Measurements from ENCODE around the gene EEF1G. TPM values are rescaled to one million over a fixed set of nuclear protein-coding genes. Genes with fewer than 3 reads are reported as not detected.

Gene EEF1G
- total RNA-seq, 1 experiment from 2014 or later, result 1,119 TPM

- BruUV-seq (replicated peaks), result no TSS peak
- POLR2A ChIA-PET, result interaction anchor here (0.5 kb wide), 1 partner anchor 15 kb away, joined by 5 read pairs; no protein-coding TSS in a partner anchor
These were observed 38.7 kb downstream of the EEF1G start for GRCh38 chr11:62534779-62535545.

GRCh38 chr11:62532096-62532495 lies 41.6 kb downstream of the EEF1G start:
- BruUV-seq (replicated peaks), result no TSS peak
- intact Hi-C loops (cut with micrococcal nuclease; ENCODE audit: unreplicated experiment), result no loop called here
- H3K36me3 ChIP-seq (ENCODE audit: control insufficient read depth, insufficient read depth, low read length), result peaks cover 57% of the 10 kb centered on the region
- ChIA-PET CTCF (no interaction called here), POLR2A (interaction anchor here (0.5 kb wide), 1 partner anchor 117 kb away, joined by 3 read pairs; no protein-coding TSS in a partner anchor)
- H3K4me3 ChIP-seq (ENCODE audit: low read depth in 2 of 2, low read length in 2 of 2), result no peak overlapping the region
- ATAC-seq (no peak), DNase-seq (ENCODE audit: low read depth, low spot score) (no peak)
- no peaks in the 10 kb centered on the region for H3K27me3 ChIP-seq (ENCODE audit: control insufficient read depth, insufficient read depth, low read length)
- in situ Hi-C loops (cut with HindIII; ENCODE audit: low pct_unique_long_range_greater_than_20kb, low sequenced_read_pairs), result no loop called here
- H3K9me3 ChIP-seq (ENCODE audit: control insufficient read depth, insufficient read depth, low read depth, low read length), result no peaks in the 10 kb centered on the region
- no peak for TF ChIP-seq REST (IDR thresholded peaks at IDR 0.05; ENCODE audit: insufficient read depth in 1 of 2, low read depth in 2 of 2, low read length in 1 of 2)
- TF ChIP-seq, protein P1, sequence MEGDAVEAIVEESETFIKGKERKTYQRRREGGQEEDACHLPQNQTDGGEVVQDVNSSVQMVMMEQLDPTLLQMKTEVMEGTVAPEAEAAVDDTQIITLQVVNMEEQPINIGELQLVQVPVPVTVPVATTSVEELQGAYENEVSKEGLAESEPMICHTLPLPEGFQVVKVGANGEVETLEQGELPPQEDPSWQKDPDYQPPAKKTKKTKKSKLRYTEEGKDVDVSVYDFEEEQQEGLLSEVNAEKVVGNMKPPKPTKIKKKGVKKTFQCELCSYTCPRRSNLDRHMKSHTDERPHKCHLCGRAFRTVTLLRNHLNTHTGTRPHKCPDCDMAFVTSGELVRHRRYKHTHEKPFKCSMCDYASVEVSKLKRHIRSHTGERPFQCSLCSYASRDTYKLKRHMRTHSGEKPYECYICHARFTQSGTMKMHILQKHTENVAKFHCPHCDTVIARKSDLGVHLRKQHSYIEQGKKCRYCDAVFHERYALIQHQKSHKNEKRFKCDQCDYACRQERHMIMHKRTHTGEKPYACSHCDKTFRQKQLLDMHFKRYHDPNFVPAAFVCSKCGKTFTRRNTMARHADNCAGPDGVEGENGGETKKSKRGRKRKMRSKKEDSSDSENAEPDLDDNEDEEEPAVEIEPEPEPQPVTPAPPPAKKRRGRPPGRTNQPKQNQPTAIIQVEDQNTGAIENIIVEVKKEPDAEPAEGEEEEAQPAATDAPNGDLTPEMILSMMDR (IDR thresholded peaks at IDR 0.05), result no peak
- TF ChIP-seq SIN3A (IDR thresholded peaks at IDR 0.05; ENCODE audit: borderline replicate concordance, insufficient read depth, low read depth, low read length), result no peak
- no peak for TF ChIP-seq TCF7L2 (IDR thresholded peaks at IDR 0.05; ENCODE audit: low read depth, low read length)
- no peak for TF ChIP-seq POLR2AphosphoS5 (IDR thresholded peaks at IDR 0.05; ENCODE audit: low read depth, low read length)
- peaks cover 9% of the 10 kb centered on the region; the same call in 1 of the 2 replicates for H3K4me1 ChIP-seq (ENCODE audit: control insufficient read depth, insufficient read depth, low read length)
- peak overlapping the region; percentile 3; the same call in 1 of the 2 replicates for H3K27ac ChIP-seq (ENCODE audit: low read length)

More at GRCh38 chr11:62534779-62535545, 38.7 kb downstream of the EEF1G start:
- intact Hi-C loops (cut with micrococcal nuclease; ENCODE audit: unreplicated experiment) (no loop called here), in situ Hi-C loops (cut with HindIII; ENCODE audit: low pct_unique_long_range_greater_than_20kb, low sequenced_read_pairs) (no loop called here)
- no peak for TF ChIP-seq REST (IDR thresholded peaks at IDR 0.05; ENCODE audit: insufficient read depth in 1 of 2, low read depth in 2 of 2, low read length in 1 of 2)
- TF ChIP-seq POLR2AphosphoS5 (IDR thresholded peaks at IDR 0.05; ENCODE audit: low read depth, low read length), result no peak
- TF ChIP-seq TCF7L2 (IDR thresholded peaks at IDR 0.05; ENCODE audit: low read depth, low read length), result no peak
- TF ChIP-seq SIN3A (IDR thresholded peaks at IDR 0.05; ENCODE audit: borderline replicate concordance, insufficient read depth, low read depth, low read length), result no peak
- TF ChIP-seq, protein P1 (IDR thresholded peaks at IDR 0.05), result no peak
- no peak overlapping the region for H3K4me3 ChIP-seq (ENCODE audit: low read depth in 2 of 2, low read length in 2 of 2)
- 0 out of 2 replicates have a peak overlapping the region, but pooled peaks have one; percentile 8 for H3K27ac ChIP-seq (ENCODE audit: low read length)
- H3K27me3 ChIP-seq (ENCODE audit: control insufficient read depth, insufficient read depth, low read length), result no peaks in the 10 kb centered on the region
- no peak for ATAC-seq
- peaks cover 45% of the 10 kb centered on the region for H3K36me3 ChIP-seq (ENCODE audit: control insufficient read depth, insufficient read depth, low read length)
- H3K9me3 ChIP-seq (ENCODE audit: control insufficient read depth, insufficient read depth, low read depth, low read length), result no peaks in the 10 kb centered on the region
- CTCF ChIA-PET, result interaction anchor here (0.6 kb wide), 1 partner anchor 111 kb away, joined by 10 read pairs; no protein-coding TSS in a partner anchor
- DNase-seq (ENCODE audit: low read depth, low spot score), result no peak
- peaks cover 29% of the 10 kb centered on the region for H3K4me1 ChIP-seq (ENCODE audit: control insufficient read depth, insufficient read depth, low read length)
